Peyer's patch (tissue), 4 donors: Measurements from ENCODE around the gene TRIM27. TPM values are rescaled to one million over a fixed set of nuclear protein-coding genes. Genes with fewer than 3 reads are reported as not detected.
"Not testable (repeated sequence)": the region's sequence is repeated elsewhere in the genome, so short reads cannot be mapped to it uniquely, and the experiment has no call there.

ENCODE experiments used
- DNase-seq, 3 donors: peaks; one replicate each; pipeline ENCODE4 v3.0.0-alpha.2; 2017 to 2019
- H3K27ac ChIP-seq, 4 donors: fragments of 200-600 bp; sonication (generic); one replicate each; pipeline ENCODE4 v1.5.1; 2016 to 2019
- H3K27me3 ChIP-seq, 2 donors: fragments of 200-600 bp; sonication (generic); one replicate each; pipeline ENCODE4 v1.5.1; 2019
- H3K36me3 ChIP-seq, 3 donors: fragments of 200-600 bp; sonication (generic); one replicate each; pipeline ENCODE4 v1.5.1; 2016 to 2019
- H3K4me1 ChIP-seq, 4 donors: fragments of 200-600 bp; sonication (generic); one replicate each; pipeline ENCODE4 v1.5.1; 2016 to 2019
- H3K4me3 ChIP-seq, 4 donors: fragments of 200-600 bp; sonication (generic); 1 replicate in 3 of 4; 2 replicates in 1 of 4; pipeline ENCODE4 v1.5.1; 2016 to 2019; ENCODE audit warnings: mild to moderate bottlenecking in 1 of 4
- H3K9me3 ChIP-seq, 4 donors: fragments of 200-600 bp; sonication (generic); one replicate each; pipeline ENCODE4 v1.5.1; 2016 to 2019; ENCODE audit warnings: mild to moderate bottlenecking in 1 of 4
- POLR2A ChIP-seq, 2 donors: fragments of 450-650 bp; IDR thresholded peaks; one replicate each; pipeline ENCODE4 v1.5.1; 2017; ENCODE audit warnings: antibody characterized with exemption in 2 of 2, mild to moderate bottlenecking in 2 of 2, moderate library complexity in 2 of 2
- total RNA-seq, 4 donors: library from RNA; depleted of rRNA; stranded (reverse); fragments of >200 nt; gene quantifications; one replicate each; pipeline ENCODE4 v1.1.0, GENCODE V29; 2016
- TF ChIP-seq, protein P1 (sequence below), 6 experiments: fragments of 450-650 bp in 4 of 6; fragments of 200-600 bp in 2 of 6; sonication (generic) in 1 of 6; IDR thresholded peaks; one replicate each; pipeline ENCODE4 v1.5.1; 2017 to 2019; ENCODE audit warnings: antibody characterized with exemption in 6 of 6, mild to moderate bottlenecking in 3 of 6, moderate library complexity in 1 of 6

TRIM27 gene
- total RNA-seq, 4 donors from 2014 or later, result 52.2 to 71.4 (median 64.2) TPM

DNA sequence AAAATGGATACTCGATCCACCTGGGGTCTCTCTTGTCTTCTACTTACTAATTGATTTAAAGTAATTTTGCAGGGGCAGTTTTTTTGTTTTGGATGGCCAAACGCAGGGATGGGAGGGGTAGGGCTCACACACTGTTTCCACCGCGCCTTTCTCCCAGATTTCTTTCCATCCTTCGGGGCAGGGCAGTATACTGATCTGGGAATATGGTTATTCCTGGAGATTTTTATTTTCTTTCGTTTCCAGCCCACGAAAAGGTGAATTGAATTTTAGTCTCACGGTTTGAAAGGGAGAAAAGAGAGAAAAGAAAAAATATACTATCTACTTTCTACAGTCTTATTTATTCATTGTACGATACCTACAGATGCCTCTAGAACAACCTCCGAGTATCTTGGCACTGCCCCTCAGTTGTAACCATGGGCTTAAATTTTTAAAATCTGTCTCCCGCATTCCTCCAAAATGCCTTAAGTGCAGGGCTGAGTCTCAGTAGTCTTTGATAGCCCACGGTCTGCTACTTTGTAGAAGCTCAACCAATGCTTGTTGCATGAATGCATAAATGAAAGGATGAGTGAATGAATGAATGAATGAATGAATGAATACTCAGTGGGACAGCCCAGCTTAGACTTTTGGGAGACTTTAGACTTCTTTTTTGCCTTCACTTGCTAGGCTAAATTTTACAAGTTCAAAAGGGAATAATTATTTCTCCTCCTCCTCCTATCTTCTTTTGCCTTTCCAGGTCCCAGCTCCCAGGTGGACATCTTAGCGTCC lies 18.1 kb upstream of the TRIM27 start:
- Histone ChIP-seq H3K36me3 (no peaks in the 10 kb centered on the region), H3K27ac (peak overlapping the region in 3 of 4 donors; percentile 69 to 81 (median 69))

DNA sequence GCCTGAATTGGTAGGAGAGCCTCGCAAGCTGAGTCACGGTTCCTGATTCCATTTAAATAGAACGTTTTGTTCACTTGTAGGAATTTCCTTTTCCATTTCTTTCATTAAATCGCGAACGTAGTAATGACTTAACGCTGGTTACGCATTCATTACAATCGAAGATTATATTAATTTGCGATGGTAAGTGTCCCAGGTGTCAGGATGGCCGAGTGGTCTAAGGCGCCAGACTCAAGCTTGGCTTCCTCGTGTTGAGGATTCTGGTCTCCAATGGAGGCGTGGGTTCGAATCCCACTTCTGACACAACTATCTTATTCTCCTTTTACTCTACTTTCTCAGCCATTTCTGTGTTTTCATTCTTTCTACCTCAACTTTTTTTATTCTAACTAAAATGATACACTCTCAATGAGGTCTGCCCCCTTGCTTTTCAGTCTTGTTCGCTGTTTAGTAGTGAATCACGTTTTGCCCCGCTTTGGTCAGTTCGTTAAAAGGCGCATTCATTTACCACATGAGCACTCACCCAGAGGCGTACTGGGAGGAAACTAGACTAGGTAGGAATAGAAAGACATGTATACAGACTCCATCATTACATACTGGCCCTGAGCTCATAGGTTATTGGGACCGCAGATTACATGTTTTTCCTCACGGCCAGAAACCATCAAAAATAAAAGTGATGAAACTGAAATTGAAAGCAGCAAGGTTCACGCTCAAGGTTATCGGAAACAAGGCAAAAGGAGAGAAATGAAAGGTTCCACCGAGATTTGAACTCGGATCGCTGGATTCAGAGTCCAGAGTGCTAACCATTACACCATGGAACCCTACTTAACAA lies 17.3 kb upstream of the TRIM27 start:
- TF ChIP-seq, protein P1, sequence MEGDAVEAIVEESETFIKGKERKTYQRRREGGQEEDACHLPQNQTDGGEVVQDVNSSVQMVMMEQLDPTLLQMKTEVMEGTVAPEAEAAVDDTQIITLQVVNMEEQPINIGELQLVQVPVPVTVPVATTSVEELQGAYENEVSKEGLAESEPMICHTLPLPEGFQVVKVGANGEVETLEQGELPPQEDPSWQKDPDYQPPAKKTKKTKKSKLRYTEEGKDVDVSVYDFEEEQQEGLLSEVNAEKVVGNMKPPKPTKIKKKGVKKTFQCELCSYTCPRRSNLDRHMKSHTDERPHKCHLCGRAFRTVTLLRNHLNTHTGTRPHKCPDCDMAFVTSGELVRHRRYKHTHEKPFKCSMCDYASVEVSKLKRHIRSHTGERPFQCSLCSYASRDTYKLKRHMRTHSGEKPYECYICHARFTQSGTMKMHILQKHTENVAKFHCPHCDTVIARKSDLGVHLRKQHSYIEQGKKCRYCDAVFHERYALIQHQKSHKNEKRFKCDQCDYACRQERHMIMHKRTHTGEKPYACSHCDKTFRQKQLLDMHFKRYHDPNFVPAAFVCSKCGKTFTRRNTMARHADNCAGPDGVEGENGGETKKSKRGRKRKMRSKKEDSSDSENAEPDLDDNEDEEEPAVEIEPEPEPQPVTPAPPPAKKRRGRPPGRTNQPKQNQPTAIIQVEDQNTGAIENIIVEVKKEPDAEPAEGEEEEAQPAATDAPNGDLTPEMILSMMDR (IDR thresholded peaks at IDR 0.05), result no peak
- peak in 1 of 2 donors; percentile 20 for TF ChIP-seq POLR2A (IDR thresholded peaks at IDR 0.05)
- DNase-seq, result peak in 2 of 3 donors; percentile 63 to 86

More for the DNA sequence above, 18.1 kb upstream of the TRIM27 start:
- DNase-seq, result no peak
- H3K4me3 ChIP-seq, result peak overlapping the region; percentile 38 to 67 (median 54)
- H3K4me1 ChIP-seq, result peaks cover 3 to 21% (median 7%) of the 10 kb centered on the region in 4 donors
- H3K9me3 ChIP-seq, result no peaks in the 10 kb centered on the region
- TF ChIP-seq POLR2A (IDR thresholded peaks at IDR 0.05), result no peak
- TF ChIP-seq, protein P1 (IDR thresholded peaks at IDR 0.05), result no peak
- no peaks in the 10 kb centered on the region for H3K27me3 ChIP-seq

DNA sequence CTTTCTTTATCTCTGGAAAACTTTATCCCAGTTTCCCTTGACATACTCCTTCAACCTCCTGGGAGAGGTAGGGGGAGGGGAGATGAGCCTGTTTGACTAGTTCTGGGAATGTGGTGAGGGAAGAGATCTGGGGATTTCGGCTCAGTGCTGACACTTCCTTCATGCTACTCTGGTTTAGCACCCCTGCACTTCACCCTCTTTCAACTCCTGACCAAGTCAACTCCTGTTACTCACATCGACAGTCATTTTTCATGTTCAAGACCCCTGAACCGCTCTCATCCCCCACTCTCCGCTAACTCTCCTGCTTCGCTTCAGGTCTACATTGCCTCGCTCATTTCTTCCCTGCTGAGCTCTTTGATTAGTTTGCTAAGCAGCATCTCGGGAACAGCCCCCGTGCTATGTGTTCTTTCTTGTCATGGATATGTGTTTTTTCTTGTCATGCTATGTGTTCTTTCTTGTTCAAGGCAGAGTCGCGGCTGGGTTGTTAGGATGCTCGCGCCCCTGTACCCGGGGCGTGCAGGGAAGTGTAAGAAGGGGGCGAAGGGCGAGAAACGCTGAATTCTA lies 16.6 kb upstream of the TRIM27 start:
- H3K4me1 ChIP-seq, result peaks cover 3 to 21% (median 7%) of the 10 kb centered on the region in 4 donors
- H3K27me3 ChIP-seq, result no peaks in the 10 kb centered on the region
- peak overlapping the region; percentile 38 to 67 (median 54) for H3K4me3 ChIP-seq
- DNase-seq, result peak in 2 of 3 donors; percentile 46 to 63
- H3K27ac ChIP-seq, result peak overlapping the region; percentile 69 to 81 (median 72)
- H3K9me3 ChIP-seq, result no peaks in the 10 kb centered on the region
- TF ChIP-seq, protein P1 (IDR thresholded peaks at IDR 0.05), result no peak
- no peak for TF ChIP-seq POLR2A (IDR thresholded peaks at IDR 0.05)
- H3K36me3 ChIP-seq, result no peaks in the 10 kb centered on the region

More for the DNA sequence above, 17.3 kb upstream of the TRIM27 start:
- H3K27me3 ChIP-seq, result no peaks in the 10 kb centered on the region
- no peaks in the 10 kb centered on the region for H3K9me3 ChIP-seq
- peaks cover 3 to 21% (median 7%) of the 10 kb centered on the region in 4 donors for H3K4me1 ChIP-seq
- H3K36me3 ChIP-seq, result no peaks in the 10 kb centered on the region
- H3K4me3 ChIP-seq, result peak overlapping the region; percentile 38 to 67 (median 54)
- H3K27ac ChIP-seq, result peak overlapping the region; percentile 69 to 81 (median 72)

GRCh38 chr6:28933069-28933468 lies 9.3 kb upstream of the TRIM27 start:
- no peak overlapping the region for H3K27ac ChIP-seq
- no peak overlapping the region for H3K4me3 ChIP-seq
- no peaks in the 10 kb centered on the region for H3K4me1 ChIP-seq
- no peaks in the 10 kb centered on the region for H3K36me3 ChIP-seq
- no peaks in the 10 kb centered on the region for H3K27me3 ChIP-seq
- TF ChIP-seq POLR2A (IDR thresholded peaks at IDR 0.05), result no peak
- TF ChIP-seq, protein P1 (IDR thresholded peaks at IDR 0.05), result no peak
- no peaks in the 10 kb centered on the region for H3K9me3 ChIP-seq
- no peak for DNase-seq

- H3K9me3 ChIP-seq, result no peaks in the 10 kb centered on the region
- no peak for DNase-seq
- no peaks in the 10 kb centered on the region for H3K4me1 ChIP-seq
- TF ChIP-seq POLR2A (IDR thresholded peaks at IDR 0.05), result no peak
- TF ChIP-seq, protein P1 (IDR thresholded peaks at IDR 0.05), result no peak
- H3K27ac ChIP-seq, result no peak overlapping the region
- no peaks in the 10 kb centered on the region for H3K36me3 ChIP-seq
- H3K4me3 ChIP-seq, result no peak overlapping the region
- H3K27me3 ChIP-seq, result no peaks in the 10 kb centered on the region
Observed at GRCh38 chr6:28929887-28930620, 6.3 kb upstream of the TRIM27 start.

GRCh38 chr6:28929339-28929738 lies 5.6 kb upstream of the TRIM27 start:
- H3K9me3 ChIP-seq, H3K4me1 ChIP-seq, H3K27me3 ChIP-seq, H3K4me3 ChIP-seq, H3K27ac ChIP-seq, H3K36me3 ChIP-seq, DNase-seq: not testable (repeated sequence)
